H1 (cell line): ENCODE measurements around the gene SETD1B. TPM values are rescaled to one million over a fixed set of nuclear protein-coding genes. Genes with fewer than 3 reads are reported as not detected.
A peak's percentile ranks its signal among the peaks of the same experiment; 100 is the strongest.

Experiments
- CTCF ChIA-PET: fragments of 300-600 bp; sonication (Branson Sonifier 250); formaldehyde crosslinking; loops from one replicate; lab custom pipeline; 2021; ENCODE audit not compliant: partially characterized antibody; lab: Charles Lee
- POLR2A ChIA-PET: fragments of 300-600 bp; sonication (Branson Sonifier 250); formaldehyde crosslinking; loops from one replicate; lab custom pipeline; 2021; ENCODE audit warnings: inconsistent platforms; ENCODE audit not compliant: partially characterized antibody; lab: Charles Lee
- DNase-seq, 2 experiments: peaks; one replicate each; pipeline versions ENCODE4 v3.0.0 to v3.0.0-alpha.2; 2010 to 2022; ENCODE audit warnings: low spot score in 2 of 2, low read depth in 1 of 2, mixed read lengths in 1 of 2
- FAIRE-seq: peaks from 2 replicates; lab custom pipeline; 2011; peaks lifted over from hg19 to GRCh38; lab: Jason Lieb, UNC
- H2AFZ ChIP-seq: 2 replicates; pipeline ENCODE4 v1.8.1; 2012; ENCODE audit warnings: low read length, inconsistent platforms
- H2AK5ac ChIP-seq: 2 replicates; pipeline ENCODE4 v1.6.1; 2013; ENCODE audit warnings: low read depth, low read length
- H2BK120ac ChIP-seq: replicated peaks from 2 replicates; pipeline ENCODE3; 2013; ENCODE audit warnings: low read depth, low read length, inconsistent platforms
- H2BK12ac ChIP-seq: 2 replicates; pipeline ENCODE4 v1.6.1; 2013; ENCODE audit warnings: low read depth, low read length
- H2BK15ac ChIP-seq: 2 replicates; pipeline ENCODE4 v1.6.1; 2013; ENCODE audit warnings: low read length
- H2BK20ac ChIP-seq: 2 replicates; pipeline ENCODE4 v1.6.1; 2013; ENCODE audit warnings: low read length
- H2BK5ac ChIP-seq: 2 replicates; pipeline ENCODE4 v1.6.1; 2013; ENCODE audit warnings: low read depth, low read length
- H3K14ac ChIP-seq: 2 replicates; pipeline ENCODE4 v1.6.1; 2013; ENCODE audit warnings: inconsistent platforms; ENCODE audit not compliant: insufficient read length
- H3K18ac ChIP-seq: 2 replicates; pipeline ENCODE4 v1.6.1; 2013; ENCODE audit warnings: low read length; ENCODE audit errors: extremely low read depth
- H3K23ac ChIP-seq: 2 replicates; pipeline ENCODE4 v1.6.1; 2013; ENCODE audit warnings: inconsistent platforms; ENCODE audit not compliant: insufficient read length
- H3K23me2 ChIP-seq: 2 replicates; pipeline ENCODE4 v1.6.1; 2013; ENCODE audit warnings: low read depth, low read length
- H3K27ac ChIP-seq: 2 replicates; pipeline ENCODE4 v1.6.1; 2011; ENCODE audit warnings: low read depth, low read length, inconsistent platforms
- H3K27me3 ChIP-seq, 4 experiments: replicated peaks in 1 of 4; 1 replicate in 1 of 4; 2 replicates in 3 of 4; pipeline versions ENCODE4 v1.6.1 to v1.8.1; 2011 to 2013; ENCODE audit warnings: low read length in 3 of 4, mild to moderate bottlenecking in 3 of 4, inconsistent platforms in 2 of 4, mixed read lengths in 2 of 4, moderate library complexity in 1 of 4; ENCODE audit not compliant: control insufficient read depth in 3 of 4, insufficient read depth in 3 of 4; ENCODE audit errors: extremely low read depth in 1 of 4
- H3K36me3 ChIP-seq, 4 experiments: 2 replicates each; pipeline versions ENCODE4 v1.6.1 to v1.8.1; 2011 to 2013; ENCODE audit warnings: mild to moderate bottlenecking in 4 of 4, low read length in 3 of 4, moderate library complexity in 2 of 4, control low read depth in 1 of 4, inconsistent platforms in 1 of 4; ENCODE audit not compliant: insufficient read depth in 4 of 4, control insufficient read depth in 2 of 4
- H3K4ac ChIP-seq: replicated peaks from 2 replicates; pipeline ENCODE3; 2013; ENCODE audit warnings: low read length, low read depth, mixed read lengths, inconsistent platforms; ENCODE audit not compliant: insufficient read length
- H3K4me1 ChIP-seq, 4 experiments: replicated peaks in 1 of 4; 1 replicate in 1 of 4; 2 replicates in 3 of 4; pipeline versions ENCODE4 v1.6.1 to v1.8.1; 2011 to 2013; ENCODE audit warnings: low read length in 3 of 4, inconsistent platforms in 2 of 4, mixed read lengths in 1 of 4; ENCODE audit not compliant: insufficient read depth in 4 of 4, control insufficient read depth in 3 of 4
- H3K4me2 ChIP-seq, 2 experiments: 2 replicates each; pipeline versions ENCODE4 v1.6.1 to v1.8.1; 2011 to 2013; ENCODE audit warnings: low read depth in 2 of 2, low read length in 2 of 2, control low read depth in 1 of 2, inconsistent platforms in 1 of 2, mild to moderate bottlenecking in 1 of 2; ENCODE audit not compliant: insufficient read depth in 1 of 2
- H3K4me3 ChIP-seq, 4 experiments: fragments of 200-600, 300-600 bp in 1 of 4; sonication (generic), shearing (Covaris generic), sonication (Bioruptor Twin) in 1 of 4; 2 replicates each; pipeline versions ENCODE4 v1.5.1 to v1.8.1; 2011 to 2016; ENCODE audit warnings: low read length in 4 of 4, low read depth in 3 of 4, control low read depth in 2 of 4, inconsistent platforms in 2 of 4, mild to moderate bottlenecking in 2 of 4, mixed read lengths in 1 of 4, moderate library complexity in 1 of 4; ENCODE audit not compliant: insufficient read depth in 2 of 4; ENCODE audit errors: extremely low read depth in 1 of 4
- H3K56ac ChIP-seq: replicated peaks from 2 replicates; pipeline ENCODE3; 2013; ENCODE audit warnings: low read depth, mild to moderate bottlenecking, mixed read lengths, low read length, inconsistent platforms; ENCODE audit not compliant: insufficient read length
- H3K79me1 ChIP-seq: 2 replicates; pipeline ENCODE4 v1.6.1; 2013; ENCODE audit warnings: low read depth, low read length, control low read depth
- H3K79me2 ChIP-seq, 2 experiments: 2 replicates each; pipeline versions ENCODE4 v1.6.1 to v1.8.1; 2012 to 2013; ENCODE audit warnings: low read length in 2 of 2, mild to moderate bottlenecking in 2 of 2, inconsistent platforms in 1 of 2; ENCODE audit not compliant: insufficient read depth in 2 of 2, control insufficient read depth in 1 of 2
- H3K9ac ChIP-seq, 4 experiments: replicated peaks in 1 of 4; 1 replicate in 1 of 4; 2 replicates in 3 of 4; pipeline versions ENCODE4 v1.6.1 to v1.8.1; 2011 to 2013; ENCODE audit warnings: low read depth in 3 of 4, low read length in 3 of 4, control low read depth in 2 of 4, mild to moderate bottlenecking in 2 of 4, moderate library complexity in 2 of 4, inconsistent platforms in 1 of 4; ENCODE audit errors: extremely low read depth in 1 of 4
- H3K9me3 ChIP-seq, 2 experiments: 2 replicates each; pipeline versions ENCODE4 v1.6.1 to v1.8.1; 2012 to 2013; ENCODE audit warnings: mild to moderate bottlenecking in 2 of 2, moderate library complexity in 2 of 2, control low read depth in 1 of 2, inconsistent platforms in 1 of 2, low read depth in 1 of 2, low read length in 1 of 2, mixed read lengths in 1 of 2; ENCODE audit not compliant: insufficient read depth in 2 of 2
- H4K20me1 ChIP-seq, 2 experiments: replicated peaks in 1 of 2; 2 replicates each; pipeline versions ENCODE3 to v1.8.1; 2011 to 2013; ENCODE audit warnings: inconsistent platforms in 2 of 2, low read length in 2 of 2, mild to moderate bottlenecking in 1 of 2; ENCODE audit not compliant: insufficient read depth in 2 of 2, control insufficient read depth in 1 of 2
- H4K5ac ChIP-seq: 2 replicates; pipeline ENCODE4 v1.6.1; 2013; ENCODE audit warnings: low read length, low read depth, mixed read lengths, inconsistent platforms; ENCODE audit not compliant: insufficient read length
- H4K8ac ChIP-seq: 2 replicates; pipeline ENCODE4 v1.8.0; 2013; ENCODE audit warnings: mild to moderate bottlenecking, moderate library complexity, low read length, inconsistent platforms; ENCODE audit not compliant: insufficient read depth; ENCODE audit errors: extremely low read depth
- H4K91ac ChIP-seq: replicated peaks from 2 replicates; pipeline ENCODE3; 2013; ENCODE audit warnings: low read length, mixed read lengths, inconsistent platforms; ENCODE audit not compliant: insufficient read length
- ASH2L ChIP-seq: fragments of 200-600, 300-600 bp; sonication (generic); IDR thresholded peaks from one replicate; pipeline ENCODE4 v1.7.1; 2017; ENCODE audit warnings: low read length
- SIN3A ChIP-seq, 2 experiments: IDR thresholded peaks in 1 of 2; conservative IDR thresholded peaks in 1 of 2; 2 replicates each; pipeline ENCODE4 v1.6.1; 2011 to 2012; ENCODE audit warnings: low read length in 2 of 2, improper control_type of control experiment in 1 of 2, low read depth in 1 of 2, mild to moderate bottlenecking in 1 of 2
- WGBS, 2 experiments: shearing (Covaris generic) in 1 of 2; methylation state at CpG; one replicate each; pipeline versions ENCODE4 v1.1.6 to v1.1.7; 2013 to 2015; ENCODE audit warnings: low lambda C conversion rate in 2 of 2, mixed read lengths in 2 of 2, inconsistent platforms in 1 of 2, low coverage in 1 of 2, missing lambda C conversion rate in 1 of 2; ENCODE audit not compliant: insufficient replicate concordance in 2 of 2, insufficient coverage in 1 of 2, insufficient read length in 1 of 2; ENCODE audit errors: extremely low coverage in 1 of 2, missing lambda C conversion rate in 1 of 2; 5-methylcytosine and 5-hydroxymethylcytosine counted together
- polyA plus RNA-seq, 7 experiments: library from polyadenylated mRNA; depleted of rRNA in 3 of 7; stranded (reverse) in 5 of 7; unstranded in 2 of 7; fragments of >200 nt in 5 of 7; fragments of 200-250 nt in 2 of 7; gene quantifications; 1 replicate in 5 of 7; 2 replicates in 1 of 7; 4 replicates in 1 of 7; pipeline versions ENCODE4 v1.2.1 to v1.2.3, GENCODE V29; 2011 to 2013; ENCODE audit warnings: missing spikeins in 2 of 7, mixed read lengths in 2 of 7
- total RNA-seq: library from RNA; stranded (reverse); fragmentation: NEBNext Ultra II Directional; extraction: Animal tissue kit (Norgen Biotek cat#: 25700); gene quantifications from 2 replicates; pipeline ENCODE4 v1.2.1, GENCODE V29; 2021
- TF ChIP-seq, protein P1 (sequence below): IDR thresholded peaks from 2 replicates; pipeline ENCODE4 v1.6.1; 2011; ENCODE audit warnings: low read depth, mild to moderate bottlenecking, low read length; ENCODE audit not compliant: insufficient read depth

The SETD1B gene
- total and polyA plus RNA-seq, 2 of the 8 experiments (the other 6 are each of a cell fraction or from before 2014, with no cell fraction given): 1.3 to 17.7 TPM

DNA sequence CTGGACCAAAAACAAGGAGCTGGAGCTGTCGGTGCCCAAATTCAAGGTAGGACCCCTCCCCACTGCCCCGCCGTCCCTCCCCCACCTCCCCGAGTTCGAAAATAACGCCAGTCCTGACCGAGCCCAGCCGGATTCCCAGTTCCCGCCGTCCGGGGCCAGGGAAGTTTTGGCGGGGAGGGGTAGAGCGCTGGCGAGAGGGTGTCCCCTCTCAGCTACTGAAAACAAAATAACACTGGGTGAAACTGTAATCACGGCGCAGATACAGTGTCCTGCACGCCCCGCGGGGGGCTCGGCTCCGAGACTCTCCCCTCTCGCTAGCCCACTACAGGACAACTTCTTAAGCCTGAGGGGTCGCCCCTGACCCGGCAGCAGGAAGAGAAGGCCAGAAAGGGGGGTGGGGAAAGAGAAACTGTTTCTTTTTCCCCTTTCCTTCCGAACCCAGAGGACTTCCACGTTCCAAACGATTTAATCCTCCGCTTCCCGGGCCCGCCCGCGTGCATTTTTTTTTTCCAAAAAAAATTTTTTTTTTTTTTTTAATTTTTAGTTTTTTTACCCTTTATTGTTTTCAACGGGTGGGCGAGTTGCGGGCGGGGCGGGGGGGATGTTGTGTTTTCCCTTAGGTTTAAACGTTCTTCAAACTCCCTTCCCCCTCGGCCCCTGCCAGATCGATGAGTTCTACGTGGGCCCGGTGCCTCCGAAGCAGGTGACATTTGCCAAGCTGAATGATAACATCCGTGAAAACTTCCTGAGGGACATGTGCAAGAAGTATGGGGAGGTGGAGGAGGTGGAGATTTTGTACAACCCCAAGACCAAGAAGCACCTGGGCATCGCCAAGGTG is 1.6 kb downstream of the SETD1B start:
- Histone ChIP-seq H2BK120ac (no peak overlapping the region), H2BK15ac (peak overlapping the region; percentile 46; the same call in 1 of the 2 replicates), H2BK20ac (no peak overlapping the region), H3K4me1 (peaks cover 3 to 17% (median 11%) of the 10 kb centered on the region in 4 experiments), H3K23ac (no peak overlapping the region), H4K5ac (no peak overlapping the region), H3K36me3 (peaks cover 0 to 25% (median 11%) of the 10 kb centered on the region in 4 experiments; a peak in 3 of 8 replicates), H3K79me2 (peaks cover 0 to 42% of the 10 kb centered on the region in 2 experiments; a peak in 2 of 4 replicates), H2AK5ac (peak overlapping the region; percentile 17; the same call in 1 of the 2 replicates), H3K27me3 (no peaks in the 10 kb centered on the region), H3K14ac (no peak overlapping the region), H3K4ac (no peak overlapping the region), H3K27ac (no peak overlapping the region), H3K18ac (peak overlapping the region; percentile 90; the same call in 1 of the 2 replicates), H4K8ac (no peak overlapping the region), H3K9me3 (no peaks in the 10 kb centered on the region), H2AFZ (no peak overlapping the region), H4K91ac (no peak overlapping the region), H3K23me2 (peaks cover 26% of the 10 kb centered on the region), H2BK5ac (0 out of 2 replicates have a peak overlapping the region, but pooled peaks have one; percentile 49), H3K79me1 (peaks cover 11% of the 10 kb centered on the region), H3K4me2 (peak overlapping the region; percentile 92 to 98), H4K20me1 (peaks cover 2 to 4% of the 10 kb centered on the region in 2 experiments), H3K9ac (peak overlapping the region; percentile 25 to 71 (median 35); a peak in 4 of 7 replicates), H2BK12ac (0 out of 2 replicates have a peak overlapping the region, but pooled peaks have one; percentile 12), H3K4me3 (peak overlapping the region; percentile 62 to 87 (median 66)), H3K56ac (peak overlapping the region; percentile 6)
- CTCF ChIA-PET: interaction anchor here (0.7 to 12.0 kb wide), 10 partner anchors 10 to 99 kb away, joined by 3 to 363 read pairs (median 3); partner anchors contain the start of genes RHOF and TMEM120B
- 12% methylated on average over 36 of the region's 45 CpGs; no CpG with 5 or more reads in 1 of the 2 experiments for WGBS, 2 experiments
- POLR2A ChIA-PET: interaction anchor here (0.6 to 27.9 kb wide), 8 partner anchors 10 to 112 kb away, joined by 3 to 958 read pairs (median 11); partner anchors contain the start of genes PSMD9, RHOF and SETD1B
- DNase-seq: no peak
- FAIRE-seq: no peak
- TF ChIP-seq, protein P1, sequence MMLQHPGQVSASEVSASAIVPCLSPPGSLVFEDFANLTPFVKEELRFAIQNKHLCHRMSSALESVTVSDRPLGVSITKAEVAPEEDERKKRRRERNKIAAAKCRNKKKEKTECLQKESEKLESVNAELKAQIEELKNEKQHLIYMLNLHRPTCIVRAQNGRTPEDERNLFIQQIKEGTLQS: no peak
- peak; percentile 20 for TF ChIP-seq ASH2L
- 0 out of 4 replicates have a peak, but pooled peaks of 1 of the 2 experiments have one; percentile 39 for TF ChIP-seq SIN3A (conservative IDR thresholded peaks at IDR 0.05 in 1 of 2, IDR thresholded peaks at IDR 0.05 in 1 of 2; ENCODE audit: low read depth in 1 of 2, low read length in 2 of 2)
